CD4-positive, alpha-beta memory T cell (primary cell): ENCODE data around the gene NRDE2. TPM values are rescaled to one million over a fixed set of nuclear protein-coding genes. Genes with fewer than 3 reads are reported as not detected.
"Not testable (repeated sequence)": the region's sequence is repeated elsewhere in the genome, so short reads cannot be mapped to it uniquely, and the experiment has no call there.

Experiments
- CTCF ChIA-PET: fragments of 350-600 bp; sonication (Branson Sonifier 250); formaldehyde crosslinking; loops from one replicate; lab custom pipeline; 2021; ENCODE audit warnings: inconsistent platforms; ENCODE audit not compliant: partially characterized antibody; lab: Charles Lee
- POLR2A ChIA-PET: fragments of 350-600 bp; sonication (Branson Sonifier 250); formaldehyde crosslinking; loops from one replicate; lab custom pipeline; 2021; ENCODE audit not compliant: partially characterized antibody; lab: Charles Lee
- DNase-seq, 5 donors: peaks; one replicate each; pipeline versions ENCODE4 v3.0.0 to v3.0.0-alpha.2; 2020 to 2022; ENCODE audit warnings: mixed read lengths in 1 of 5
- H3K27ac ChIP-seq: one replicate; pipeline ENCODE4 v1.7.0; 2013; ENCODE audit warnings: low read depth, low read length
- H3K27me3 ChIP-seq: 2 replicates; pipeline ENCODE4 v1.7.0; 2013; ENCODE audit warnings: mild to moderate bottlenecking, low read length, moderate library complexity; ENCODE audit not compliant: insufficient read depth
- H3K36me3 ChIP-seq: 2 replicates; pipeline ENCODE4 v1.7.0; 2013; ENCODE audit warnings: mild to moderate bottlenecking, low read length, moderate library complexity; ENCODE audit not compliant: insufficient read depth
- H3K4me1 ChIP-seq: 2 replicates; pipeline ENCODE4 v1.7.0; 2013; ENCODE audit warnings: mild to moderate bottlenecking, low read length, moderate library complexity; ENCODE audit not compliant: insufficient read depth
- H3K4me3 ChIP-seq, 2 donors: one replicate each; pipeline ENCODE4 v1.7.0; 2013; ENCODE audit warnings: low read length in 2 of 2, mild to moderate bottlenecking in 1 of 2
- H3K9me3 ChIP-seq, 2 donors: one replicate each; pipeline ENCODE4 v1.7.0; 2013; ENCODE audit warnings: low read length in 2 of 2, control low read depth in 1 of 2; ENCODE audit not compliant: control insufficient read depth in 1 of 2
- H3K27ac Mint-ChIP-seq, 7 donors: one replicate each; pipeline ENCODE4 v1.8.0; 2020 to 2021; ENCODE audit warnings: mixed read lengths in 7 of 7, mild to moderate bottlenecking in 6 of 7, inconsistent platforms in 3 of 7, moderate library complexity in 3 of 7
- H3K27me3 Mint-ChIP-seq, 2 donors: one replicate each; pipeline ENCODE4 v1.8.0; 2020 to 2021; ENCODE audit warnings: mixed read lengths in 2 of 2
- H3K36me3 Mint-ChIP-seq, 2 donors: one replicate each; pipeline ENCODE4 v1.8.0; 2020 to 2021; ENCODE audit warnings: mixed read lengths in 2 of 2, inconsistent platforms in 1 of 2, mild to moderate bottlenecking in 1 of 2
- H3K4me1 Mint-ChIP-seq, 4 donors: one replicate each; pipeline ENCODE4 v1.8.0; 2020 to 2021; ENCODE audit warnings: mixed read lengths in 4 of 4, mild to moderate bottlenecking in 1 of 4
- H3K4me3 Mint-ChIP-seq, 8 donors: one replicate each; pipeline ENCODE4 v1.8.0; 2020 to 2021; ENCODE audit warnings: mixed read lengths in 8 of 8, mild to moderate bottlenecking in 7 of 8, moderate library complexity in 6 of 8, inconsistent platforms in 3 of 8
- H3K9me3 Mint-ChIP-seq, 8 donors: one replicate each; pipeline ENCODE4 v1.8.0; 2020 to 2021; ENCODE audit warnings: mixed read lengths in 8 of 8, mild to moderate bottlenecking in 5 of 8, inconsistent platforms in 3 of 8, moderate library complexity in 1 of 8
- intact Hi-C: fragments of 100-400 bp; cut with micrococcal nuclease; formaldehyde crosslinking; loops from one replicate; pipeline ENCODE4 v1.15.1; 2023
- polyA plus RNA-seq, 2 donors: library from polyadenylated mRNA; unstranded; fragments of 300-500 nt; fragmentation: Illumina TruSeq; gene quantifications; one replicate each; pipeline ENCODE4 v1.2.3, GENCODE V29; 2021
- total RNA-seq, 2 experiments: library from RNA; stranded (reverse); gene quantifications; one replicate each; pipeline ENCODE4 v1.2.3, GENCODE V29; 2021

NRDE2 gene
- total and polyA plus RNA-seq, 4 experiments from 2014 or later: 4.4 to 32.6 (median 18.5) TPM

DNA sequence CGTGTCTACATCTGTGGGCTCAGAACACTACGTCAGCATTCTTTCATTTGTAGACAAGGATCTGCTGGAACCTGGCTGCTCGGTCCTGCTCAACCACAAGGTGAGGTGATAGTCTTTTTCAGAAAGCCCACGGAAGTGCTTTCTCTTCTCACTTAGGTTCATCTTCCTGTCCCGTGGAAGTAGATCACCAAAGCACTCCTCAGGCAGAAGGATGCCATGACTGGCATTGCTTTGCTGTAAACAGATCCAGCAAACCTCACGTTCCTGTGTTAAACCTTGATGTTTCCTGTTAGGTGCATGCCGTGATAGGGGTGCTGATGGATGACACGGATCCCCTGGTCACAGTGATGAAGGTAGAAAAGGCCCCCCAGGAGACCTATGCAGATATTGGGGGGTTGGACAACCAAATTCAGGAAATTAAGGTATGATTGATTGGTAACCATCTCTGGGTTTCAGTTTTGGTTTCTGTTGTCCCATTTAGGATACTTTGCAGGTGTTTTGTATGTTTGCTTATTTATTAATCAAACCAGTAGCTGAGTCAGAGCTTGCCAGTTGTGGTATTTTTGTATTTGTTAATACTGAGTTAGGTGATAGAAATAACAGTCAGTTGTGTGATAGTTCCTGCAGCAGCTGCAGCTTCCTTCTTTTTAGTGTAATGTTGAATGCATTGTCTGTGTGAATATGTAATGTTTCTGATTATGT is 67.8 kb downstream of the NRDE2 start:
- peak in 2 of 5 donors; percentile 20 to 24 for DNase-seq
- CTCF ChIA-PET: interaction anchor here (1.7 kb wide), 1 partner anchor 28 kb away, joined by 3 read pairs; no protein-coding TSS in a partner anchor
- H3K27ac Mint-ChIP-seq: peak overlapping the region; percentile 55 to 84 (median 75)
- peaks cover 36 to 78% of the 10 kb centered on the region in 2 donors for H3K36me3 Mint-ChIP-seq
- Histone ChIP-seq H3K27ac (no peak overlapping the region), H3K27me3 (no peaks in the 10 kb centered on the region), H3K9me3 (no peaks in the 10 kb centered on the region), H3K4me1 (no peaks in the 10 kb centered on the region), H3K4me3 (no peak overlapping the region), H3K36me3 (peaks cover 61% of the 10 kb centered on the region)
- no peaks in the 10 kb centered on the region for H3K27me3 Mint-ChIP-seq
- POLR2A ChIA-PET: no interaction called here
- no peak overlapping the region for H3K4me3 Mint-ChIP-seq
- intact Hi-C loops: no loop called here
- H3K4me1 Mint-ChIP-seq: peaks cover 0 to 15% (median 8%) of the 10 kb centered on the region in 4 donors
- no peaks in the 10 kb centered on the region for H3K9me3 Mint-ChIP-seq

DNA sequence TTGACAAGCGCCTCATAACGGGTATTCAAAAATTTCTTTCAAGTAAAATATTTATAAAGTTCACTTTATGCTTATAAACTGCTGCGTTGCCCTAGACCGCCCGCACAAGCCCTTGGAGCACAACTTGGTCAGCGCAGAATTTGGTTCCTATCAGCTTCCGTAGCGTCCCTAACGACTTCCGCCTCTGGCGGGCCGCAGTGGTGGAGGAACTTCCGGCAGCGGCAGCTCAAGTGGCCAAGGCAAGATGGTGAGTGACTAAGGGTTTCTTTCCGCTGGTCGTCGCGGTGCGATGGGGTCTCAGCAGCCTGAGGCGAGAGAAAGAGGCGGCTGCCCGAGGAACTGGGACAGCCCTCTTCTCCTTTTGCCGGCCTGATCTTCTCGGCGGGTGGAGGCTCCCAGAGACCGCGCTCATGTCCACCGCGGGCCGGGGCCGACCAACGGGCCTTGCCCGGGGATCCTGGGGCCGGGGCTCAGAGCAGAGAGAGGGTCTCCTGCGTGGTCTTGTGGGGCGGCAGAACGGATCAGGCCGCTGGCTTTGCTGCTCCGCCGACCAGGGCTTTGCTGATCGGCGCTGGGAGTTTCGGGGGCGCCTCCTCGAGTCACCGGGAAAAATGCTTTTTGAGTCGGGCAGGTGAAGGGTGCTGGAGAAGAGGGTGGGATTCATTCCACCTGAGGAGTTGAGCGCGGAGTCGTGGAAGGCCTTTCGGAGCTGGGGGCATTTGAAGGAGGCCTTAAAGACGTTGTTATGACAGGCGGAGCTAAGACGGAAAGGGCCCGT is 75.2 kb downstream of the NRDE2 start, which contains the start of gene PSMC1:
Gene PSMC1 (plus strand): TSS at position 200 of the 778 bp plus-strand sequence. CDS start 45 bp downstream, at position 245.
- peak within 1 kb of the TSS; percentile 77 to 92 for H3K4me3 ChIP-seq
- peaks cover 23% of the 10 kb centered on the region for H3K4me1 ChIP-seq
- peaks cover 17 to 37% of the 10 kb centered on the region in 2 donors for H3K36me3 Mint-ChIP-seq
- CTCF ChIA-PET: interaction anchor here (1.1 kb wide), 1 partner anchor 317 kb away, joined by 3 read pairs; no protein-coding TSS in a partner anchor
- POLR2A ChIA-PET: interaction anchor here (0.7 to 3.1 kb wide), 10 partner anchors 10 to 572 kb away, joined by 3 to 20 read pairs (median 4); partner anchors contain the start of genes EFCAB11, NRDE2 and TDP1
- peaks cover 0 to 2% (median 0%) of the 10 kb centered on the region in 8 donors for H3K9me3 Mint-ChIP-seq
- H3K4me1 Mint-ChIP-seq: peaks cover 23 to 40% (median 32%) of the 10 kb centered on the region in 4 donors
- peaks cover 13% of the 10 kb centered on the region for H3K36me3 ChIP-seq
- peak; percentile 83 to 89 (median 85) for DNase-seq
- H3K4me3 Mint-ChIP-seq: peak within 1 kb of the TSS; percentile 97 to 99 (median 98)
- no peaks in the 10 kb centered on the region for H3K9me3 ChIP-seq
- H3K27ac Mint-ChIP-seq: peak within 1 kb of the TSS; percentile 94 to 99 (median 97)
- intact Hi-C loops: loop anchor here (1.0 to 5.0 kb wide), 3 partner anchors 76 to 301 kb away; partner anchors contain the start of genes NRDE2 and TDP1
- peaks cover 3 to 11% of the 10 kb centered on the region in 2 donors for H3K27me3 Mint-ChIP-seq
- no peaks in the 10 kb centered on the region for H3K27me3 ChIP-seq
- H3K27ac ChIP-seq: peak within 1 kb of the TSS; percentile 82

DNA sequence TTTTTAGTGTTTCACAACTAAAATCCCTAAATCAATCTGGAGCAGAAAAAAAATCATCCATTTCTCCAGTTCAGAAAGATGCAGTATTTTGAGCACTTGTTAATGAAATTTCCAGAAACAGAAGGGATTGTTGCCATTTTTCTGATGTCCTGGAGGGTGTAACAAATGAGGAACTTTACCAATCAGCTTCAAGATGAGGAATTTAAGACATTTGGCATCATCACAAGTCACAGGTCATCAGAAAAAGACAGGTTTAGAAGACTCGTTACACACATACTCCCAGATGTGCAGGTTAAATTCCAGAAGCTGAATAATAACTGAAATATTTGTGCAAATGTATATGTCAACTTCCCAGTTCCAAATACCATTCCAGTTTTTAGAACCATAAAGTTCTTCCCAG is 75.9 kb downstream of the NRDE2 start:
- H3K36me3 Mint-ChIP-seq: peaks cover 10 to 31% of the 10 kb centered on the region in 2 donors
- H3K4me3 Mint-ChIP-seq: peak overlapping the region; percentile 97 to 99 (median 98)
- H3K27me3 ChIP-seq: no peaks in the 10 kb centered on the region
- CTCF ChIA-PET: interaction anchor here (1.1 kb wide), 1 partner anchor 316 kb away, joined by 3 read pairs; no protein-coding TSS in a partner anchor
- peaks cover 23% of the 10 kb centered on the region for H3K4me1 ChIP-seq
- H3K27ac Mint-ChIP-seq: peak overlapping the region in 5 of 7 donors; percentile 69 to 99 (median 88)
- peak overlapping the region in 1 of 2 donors; percentile 92 for H3K4me3 ChIP-seq
- H3K9me3 ChIP-seq: no peaks in the 10 kb centered on the region
- intact Hi-C loops: loop anchor here (1.0 to 5.0 kb wide), 3 partner anchors 76 to 301 kb away; partner anchors contain the start of genes NRDE2 and TDP1
- POLR2A ChIA-PET: interaction anchor here (0.7 to 3.1 kb wide), 9 partner anchors 11 to 573 kb away, joined by 3 to 20 read pairs (median 4); partner anchors contain the start of genes EFCAB11, NRDE2 and TDP1
- H3K9me3 Mint-ChIP-seq: peaks cover 0 to 2% (median 0%) of the 10 kb centered on the region in 8 donors
- H3K36me3 ChIP-seq: peaks cover 7% of the 10 kb centered on the region
- DNase-seq: no peak
- H3K27me3 Mint-ChIP-seq: peaks cover 3 to 11% of the 10 kb centered on the region in 2 donors
- H3K4me1 Mint-ChIP-seq: peaks cover 23 to 36% (median 32%) of the 10 kb centered on the region in 4 donors
- no peak overlapping the region for H3K27ac ChIP-seq

DNA sequence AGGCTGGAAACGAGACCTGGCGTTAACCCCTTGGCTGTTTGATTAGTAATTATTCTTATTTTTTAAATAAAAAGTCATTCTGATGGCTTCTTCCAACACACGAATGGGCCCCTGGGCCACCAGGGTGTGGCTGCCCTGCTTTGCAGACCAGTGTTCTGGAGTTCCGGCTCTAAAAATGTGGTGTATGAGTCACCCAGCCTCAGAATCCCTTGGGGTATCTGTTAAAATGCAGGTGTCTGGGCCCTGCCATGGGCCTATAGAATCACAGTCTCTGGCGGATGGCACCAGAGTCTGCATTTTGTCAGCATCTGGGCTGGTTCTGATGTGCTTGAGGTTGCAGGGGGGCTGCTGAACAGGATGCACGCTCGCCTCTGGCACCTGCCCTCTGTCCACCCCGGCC is 77.9 kb downstream of the NRDE2 start:
- CTCF ChIA-PET: no interaction called here
- H3K4me1 Mint-ChIP-seq: peaks cover 23 to 33% (median 28%) of the 10 kb centered on the region in 4 donors

DNA sequence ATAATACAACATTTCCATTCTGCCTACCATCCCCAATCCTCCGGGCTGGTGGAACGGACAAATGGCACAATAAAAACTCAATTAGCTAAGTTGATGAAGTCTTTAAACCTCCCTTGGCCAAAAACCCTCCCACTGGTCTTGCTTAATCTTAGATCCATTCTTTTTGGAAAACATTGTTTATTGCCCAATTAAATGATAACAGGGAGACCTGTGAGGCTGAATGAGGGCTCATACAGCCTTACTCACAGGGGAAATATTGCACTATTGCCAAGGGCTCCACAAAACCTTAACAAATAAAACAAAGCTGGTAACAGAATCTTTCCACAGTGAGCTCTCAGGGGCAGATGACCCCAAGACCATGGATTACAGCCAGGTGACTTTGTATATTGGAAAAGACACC is 83.1 kb downstream of the NRDE2 start:
- no peak overlapping the region for H3K4me3 Mint-ChIP-seq

More for the DNA sequence above, 77.9 kb downstream of the NRDE2 start:
- Histone ChIP-seq H3K9me3 (no peaks in the 10 kb centered on the region), H3K27ac (no peak overlapping the region), H3K36me3 (no peaks in the 10 kb centered on the region), H3K4me1 (peaks cover 23% of the 10 kb centered on the region), H3K27me3 (no peaks in the 10 kb centered on the region), H3K4me3 (no peak overlapping the region)
- POLR2A ChIA-PET: no interaction called here
- no peak overlapping the region for H3K27ac Mint-ChIP-seq
- H3K9me3 Mint-ChIP-seq: peaks cover 0 to 2% (median 0%) of the 10 kb centered on the region in 8 donors
- peaks cover 8 to 13% of the 10 kb centered on the region in 2 donors for H3K27me3 Mint-ChIP-seq
- H3K36me3 Mint-ChIP-seq: peaks cover 2 to 21% of the 10 kb centered on the region in 2 donors
- DNase-seq: no peak
- no peak overlapping the region for H3K4me3 Mint-ChIP-seq
- intact Hi-C loops: no loop called here

DNA sequence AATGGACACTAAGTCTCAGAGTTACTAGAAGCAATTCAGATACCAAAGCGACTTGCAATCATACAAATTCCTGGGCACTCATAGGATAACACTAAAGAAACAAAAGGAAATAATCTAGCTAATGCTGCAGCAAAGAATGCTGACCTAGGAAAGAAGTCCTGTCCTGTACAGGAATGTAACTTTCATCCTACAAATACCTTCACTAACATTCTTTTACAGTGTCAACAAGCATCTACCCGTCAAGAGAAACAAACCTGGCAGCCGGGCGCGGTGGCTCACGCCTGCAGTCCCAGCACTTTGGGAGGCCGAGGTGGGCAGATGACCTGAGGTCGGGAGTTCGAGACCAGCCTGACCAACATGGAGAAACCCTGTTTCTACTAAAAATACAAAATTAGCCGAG is 84.3 kb downstream of the NRDE2 start:
- DNase-seq, H3K9me3 ChIP-seq, H3K27ac ChIP-seq, intact Hi-C loops, H3K4me1 ChIP-seq, H3K4me3 ChIP-seq, H3K27me3 ChIP-seq, H3K4me1 Mint-ChIP-seq, CTCF ChIA-PET, POLR2A ChIA-PET, H3K36me3 Mint-ChIP-seq, H3K4me3 Mint-ChIP-seq, H3K36me3 ChIP-seq: not testable (repeated sequence)
- Mint-ChIP-seq H3K9me3 (peaks cover 2 to 24% (median 10%) of the 10 kb centered on the region in 8 donors), H3K27ac (peak overlapping the region in 1 of 7 donors; percentile 13), H3K27me3 (peaks cover 15 to 22% of the 10 kb centered on the region in 2 donors)

More for the DNA sequence above, 83.1 kb downstream of the NRDE2 start:
- Mint-ChIP-seq H3K4me1 (no peaks in the 10 kb centered on the region), H3K36me3 (peaks cover 0 to 2% of the 10 kb centered on the region in 2 donors), H3K27ac (no peak overlapping the region), H3K27me3 (peaks cover 17 to 30% of the 10 kb centered on the region in 2 donors), H3K9me3 (peaks cover 2 to 18% (median 8%) of the 10 kb centered on the region in 8 donors)
- H3K9me3 ChIP-seq: no peaks in the 10 kb centered on the region
- intact Hi-C loops: no loop called here
- no peak overlapping the region for H3K27ac ChIP-seq
- no peaks in the 10 kb centered on the region for H3K4me1 ChIP-seq
- CTCF ChIA-PET: no interaction called here
- H3K4me3 ChIP-seq: no peak overlapping the region
- H3K27me3 ChIP-seq: no peaks in the 10 kb centered on the region
- H3K36me3 ChIP-seq: no peaks in the 10 kb centered on the region
- POLR2A ChIA-PET: no interaction called here
- no peak for DNase-seq
